ES-I3 (cell line): ENCODE data around the gene CXorf65.

Source experiments
- H3K36me3 ChIP-seq: 2 replicates; pipeline ENCODE4 v1.6.1; 2013; ENCODE audit warnings: mild to moderate bottlenecking, low read length, control low read depth, moderate library complexity; ENCODE audit not compliant: insufficient read depth
- H3K4me1 ChIP-seq: 2 replicates; pipeline ENCODE4 v1.6.1; 2013; ENCODE audit warnings: mild to moderate bottlenecking, control low read depth, low read length; ENCODE audit not compliant: insufficient read depth
- H3K9ac ChIP-seq: 2 replicates; pipeline ENCODE4 v1.6.1; 2013; ENCODE audit warnings: low read depth, mild to moderate bottlenecking, low read length, moderate library complexity
- H3K9me3 ChIP-seq: 2 replicates; pipeline ENCODE4 v1.6.1; 2013; ENCODE audit warnings: mild to moderate bottlenecking, low read length, moderate library complexity; ENCODE audit not compliant: control insufficient read depth, insufficient read depth

The CXorf65 gene

GRCh38 chrX:71118032-71118984 is 11.8 kb upstream of the CXorf65 start, which contains the start of gene MED12:
MED12 (plus strand) TSS chrX:71118596; CDS start chrX:71118755, 159 bp downstream.
- Histone ChIP-seq H3K4me1 (no peaks in the 10 kb centered on the region), H3K36me3 (no peaks in the 10 kb centered on the region; the same call in 1 of the 2 replicates), H3K9me3 (no peaks in the 10 kb centered on the region), H3K9ac (peak within 1 kb of the TSS; percentile 79)

GRCh38 chrX:71117358-71117757 is 10.8 kb upstream of the CXorf65 start:
- no peaks in the 10 kb centered on the region for H3K9me3 ChIP-seq
- no peaks in the 10 kb centered on the region for H3K4me1 ChIP-seq
- H3K36me3 ChIP-seq = no peaks in the 10 kb centered on the region; the same call in 1 of the 2 replicates
- H3K9ac ChIP-seq = peak overlapping the region; percentile 79; the same call in 1 of the 2 replicates

- no peaks in the 10 kb centered on the region for H3K36me3 ChIP-seq
- H3K9me3 ChIP-seq = no peaks in the 10 kb centered on the region
- no peak overlapping the region for H3K9ac ChIP-seq
- no peaks in the 10 kb centered on the region; the same call in 1 of the 2 replicates for H3K4me1 ChIP-seq
Measured at GRCh38 chrX:71111921-71112431, 5.4 kb upstream of the CXorf65 start.

- no peak within 1 kb of the TSS for H3K9ac ChIP-seq
- no peaks in the 10 kb centered on the region for H3K9me3 ChIP-seq
- no peaks in the 10 kb centered on the region for H3K36me3 ChIP-seq
- H3K4me1 ChIP-seq = no peaks in the 10 kb centered on the region; the same call in 1 of the 2 replicates
Measured at GRCh38 chrX:71111141-71111843, 4.8 kb upstream of the CXorf65 start, which contains the start of gene IL2RG. IL2RG (minus strand) TSS chrX:71111577; CDS start chrX:71111539, 38 bp downstream.

GRCh38 chrX:71109051-71109450 is 2.5 kb upstream of the CXorf65 start:
- Histone ChIP-seq H3K36me3 (no peaks in the 10 kb centered on the region), H3K9ac (no peak overlapping the region), H3K9me3 (no peaks in the 10 kb centered on the region), H3K4me1 (peaks cover 6% of the 10 kb centered on the region)

- Histone ChIP-seq H3K9me3 (no peaks in the 10 kb centered on the region), H3K4me1 (peaks cover 8% of the 10 kb centered on the region), H3K9ac (no peak overlapping the region), H3K36me3 (no peaks in the 10 kb centered on the region)
Measured at GRCh38 chrX:71107762-71108360, 1.3 kb upstream of the CXorf65 start.

- H3K4me1 ChIP-seq = peaks cover 13% of the 10 kb centered on the region
- H3K9me3 ChIP-seq = no peaks in the 10 kb centered on the region
- H3K36me3 ChIP-seq = no peaks in the 10 kb centered on the region
- H3K9ac ChIP-seq = no peak overlapping the region
Measured at GRCh38 chrX:71107245-71107644, 705 bp upstream of the CXorf65 start.

GRCh38 chrX:71105628-71106027 is 912 bp downstream of the CXorf65 start:
- Histone ChIP-seq H3K9ac (no peak overlapping the region), H3K4me1 (peaks cover 27% of the 10 kb centered on the region), H3K9me3 (no peaks in the 10 kb centered on the region), H3K36me3 (no peaks in the 10 kb centered on the region)

- Histone ChIP-seq H3K9me3 (no peaks in the 10 kb centered on the region), H3K9ac (peak overlapping the region; percentile 58), H3K4me1 (peaks cover 38% of the 10 kb centered on the region), H3K36me3 (no peaks in the 10 kb centered on the region)
Measured at GRCh38 chrX:71103110-71103983, 3.2 kb downstream of the CXorf65 start.

GRCh38 chrX:71102292-71102691 is 4.2 kb downstream of the CXorf65 start:
- peaks cover 42% of the 10 kb centered on the region for H3K4me1 ChIP-seq
- H3K9ac ChIP-seq = no peak overlapping the region
- no peaks in the 10 kb centered on the region for H3K36me3 ChIP-seq
- no peaks in the 10 kb centered on the region for H3K9me3 ChIP-seq

GRCh38 chrX:71100581-71101505 is 5.7 kb downstream of the CXorf65 start:
- H3K9ac ChIP-seq = peak overlapping the region; percentile 11; the same call in 1 of the 2 replicates
- peaks cover 43% of the 10 kb centered on the region for H3K4me1 ChIP-seq

GRCh38 chrX:71099736-71100135 is 6.8 kb downstream of the CXorf65 start:
- H3K9me3 ChIP-seq = no peaks in the 10 kb centered on the region
- peaks cover 43% of the 10 kb centered on the region for H3K4me1 ChIP-seq
- peak overlapping the region; percentile 22; the same call in 1 of the 2 replicates for H3K9ac ChIP-seq
- no peaks in the 10 kb centered on the region for H3K36me3 ChIP-seq

More at GRCh38 chrX:71100581-71101505, 5.7 kb downstream of the CXorf65 start:
- Histone ChIP-seq H3K9me3 (no peaks in the 10 kb centered on the region), H3K36me3 (no peaks in the 10 kb centered on the region)
